ENCODE results near the gene ADGRL3.

DNA sequence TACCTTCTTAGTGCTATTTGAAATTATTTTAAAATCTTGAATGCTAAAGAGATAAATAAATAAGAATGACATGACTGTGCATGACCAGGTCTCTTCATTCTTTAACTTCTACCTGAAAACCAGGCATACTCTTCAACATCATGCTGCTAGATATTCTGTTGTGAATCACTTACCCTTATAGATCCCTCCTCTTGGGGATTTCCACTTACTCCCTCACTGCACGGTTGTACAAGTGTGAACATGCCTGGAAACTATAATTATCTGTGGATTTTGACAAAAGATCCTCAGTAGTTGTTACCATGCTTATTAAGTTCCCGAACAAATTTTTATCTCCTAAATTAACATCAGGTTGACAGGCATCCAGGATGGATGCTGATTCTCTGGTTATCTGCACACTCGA lies 54.3 kb downstream of the ADGRL3 start:
- TF ChIP-seq CTCF (IDR thresholded peaks at IDR 0.05) (no peak), EZH2 (IDR thresholded peaks at IDR 0.05; ENCODE audit: borderline replicate concordance, insufficient read depth, low read depth, low read length, poor library complexity, severe bottlenecking) (no peak)

Measured in B cell (primary cell).